ENCODE measurements around the gene FOLR1.

DNA sequence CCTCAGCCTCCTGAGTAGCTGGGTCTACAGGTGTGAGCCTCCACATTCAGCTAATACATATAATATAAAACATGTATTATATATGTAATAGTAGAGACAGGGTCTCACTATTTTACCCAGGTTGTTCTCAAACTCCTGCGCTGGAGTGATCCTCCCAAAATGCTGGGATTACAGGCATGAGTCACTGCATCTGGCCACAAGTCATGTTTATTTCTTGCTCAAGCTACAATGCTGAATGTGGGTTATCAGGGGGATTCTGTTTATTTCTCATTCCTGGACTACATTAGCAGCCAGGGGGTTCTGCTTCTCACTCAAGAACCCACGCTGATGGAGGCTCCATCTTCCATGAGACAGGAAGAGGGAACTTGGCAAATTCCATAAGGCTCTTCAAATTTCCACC, 31.6 kb upstream of the FOLR1 start:
- TF ChIP-seq, protein P1, sequence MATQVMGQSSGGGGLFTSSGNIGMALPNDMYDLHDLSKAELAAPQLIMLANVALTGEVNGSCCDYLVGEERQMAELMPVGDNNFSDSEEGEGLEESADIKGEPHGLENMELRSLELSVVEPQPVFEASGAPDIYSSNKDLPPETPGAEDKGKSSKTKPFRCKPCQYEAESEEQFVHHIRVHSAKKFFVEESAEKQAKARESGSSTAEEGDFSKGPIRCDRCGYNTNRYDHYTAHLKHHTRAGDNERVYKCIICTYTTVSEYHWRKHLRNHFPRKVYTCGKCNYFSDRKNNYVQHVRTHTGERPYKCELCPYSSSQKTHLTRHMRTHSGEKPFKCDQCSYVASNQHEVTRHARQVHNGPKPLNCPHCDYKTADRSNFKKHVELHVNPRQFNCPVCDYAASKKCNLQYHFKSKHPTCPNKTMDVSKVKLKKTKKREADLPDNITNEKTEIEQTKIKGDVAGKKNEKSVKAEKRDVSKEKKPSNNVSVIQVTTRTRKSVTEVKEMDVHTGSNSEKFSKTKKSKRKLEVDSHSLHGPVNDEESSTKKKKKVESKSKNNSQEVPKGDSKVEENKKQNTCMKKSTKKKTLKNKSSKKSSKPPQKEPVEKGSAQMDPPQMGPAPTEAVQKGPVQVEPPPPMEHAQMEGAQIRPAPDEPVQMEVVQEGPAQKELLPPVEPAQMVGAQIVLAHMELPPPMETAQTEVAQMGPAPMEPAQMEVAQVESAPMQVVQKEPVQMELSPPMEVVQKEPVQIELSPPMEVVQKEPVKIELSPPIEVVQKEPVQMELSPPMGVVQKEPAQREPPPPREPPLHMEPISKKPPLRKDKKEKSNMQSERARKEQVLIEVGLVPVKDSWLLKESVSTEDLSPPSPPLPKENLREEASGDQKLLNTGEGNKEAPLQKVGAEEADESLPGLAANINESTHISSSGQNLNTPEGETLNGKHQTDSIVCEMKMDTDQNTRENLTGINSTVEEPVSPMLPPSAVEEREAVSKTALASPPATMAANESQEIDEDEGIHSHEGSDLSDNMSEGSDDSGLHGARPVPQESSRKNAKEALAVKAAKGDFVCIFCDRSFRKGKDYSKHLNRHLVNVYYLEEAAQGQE (IDR thresholded peaks at IDR 0.05; ENCODE audit: borderline replicate concordance): no peak
- no peak for TF ChIP-seq CTCF (IDR thresholded peaks at IDR 0.05; ENCODE audit: poor library complexity, severe bottlenecking)
